GM21423 (cell line): ENCODE data around the gene RNU7-1.
"Not testable (repeated sequence)": the region's sequence is repeated elsewhere in the genome, so short reads cannot be mapped to it uniquely, and the experiment has no call there.

Experiments
- ATAC-seq: cut with Tn5 transposase; IDR thresholded peaks from one replicate; pipeline ENCODE4 v1.9.1; 2021; ENCODE audit warnings: mild to moderate bottlenecking, moderate library complexity; ENCODE audit not compliant: unreplicated experiment

The RNU7-1 gene

DNA sequence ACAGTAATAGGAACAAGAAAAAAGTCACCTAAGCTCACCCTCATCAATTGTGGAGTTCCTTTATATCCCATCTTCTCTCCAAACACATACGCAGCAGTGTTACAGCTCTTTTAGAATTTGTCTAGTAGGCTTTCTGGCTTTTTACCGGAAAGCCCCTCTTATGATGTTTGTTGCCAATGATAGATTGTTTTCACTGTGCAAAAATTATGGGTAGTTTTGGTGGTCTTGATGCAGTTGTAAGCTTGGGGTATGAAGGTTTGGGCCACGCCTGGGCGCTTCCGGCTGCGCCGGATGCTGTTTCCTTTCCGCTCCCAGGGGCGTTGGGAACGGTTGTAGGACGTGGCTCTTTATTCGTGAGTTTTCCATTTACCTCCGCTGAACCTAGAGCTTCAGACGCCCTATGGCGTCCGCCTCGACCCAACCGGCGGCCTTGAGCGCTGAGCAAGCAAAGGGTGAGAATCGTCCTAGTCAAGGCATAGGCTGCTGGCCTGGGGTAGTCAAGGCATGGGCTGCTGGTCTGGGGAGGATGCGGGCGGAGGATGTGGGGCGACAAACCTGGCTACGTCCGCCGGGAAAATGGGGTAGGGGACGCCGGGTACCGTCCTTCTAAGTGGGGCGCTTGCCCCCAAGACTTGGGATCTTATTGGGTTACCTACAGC is at the start of gene RNU7-1, which contains the start of gene C12orf57:
TSS of gene RNU7-1 (plus strand) at position 95 of the 659 bp plus-strand sequence.
TSS of gene C12orf57 (plus strand) at position 301 of the 659 bp plus-strand sequence. CDS start at position 401, 100 bp downstream.
- peak; percentile 28 for ATAC-seq

DNA sequence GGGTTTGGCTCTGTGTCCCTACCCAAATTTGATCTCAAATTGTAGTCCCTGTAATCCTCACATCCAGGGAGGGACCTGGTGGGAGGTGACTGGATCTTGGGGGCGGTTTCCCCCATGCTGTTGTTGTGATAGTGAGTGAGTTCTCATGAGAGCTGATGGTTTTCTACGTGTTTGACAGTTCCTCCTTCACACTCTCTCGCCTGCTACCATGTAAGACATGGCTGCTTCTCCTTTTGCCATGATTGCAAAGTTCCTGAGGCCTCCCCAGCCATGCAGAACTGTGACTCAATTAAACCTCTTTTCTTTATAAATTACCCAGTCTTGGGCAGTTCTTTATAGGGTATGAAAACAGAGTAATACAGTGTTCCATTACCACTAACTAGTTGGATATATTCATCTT is 49.3 kb upstream of the RNU7-1 start:
- no peak for ATAC-seq

DNA sequence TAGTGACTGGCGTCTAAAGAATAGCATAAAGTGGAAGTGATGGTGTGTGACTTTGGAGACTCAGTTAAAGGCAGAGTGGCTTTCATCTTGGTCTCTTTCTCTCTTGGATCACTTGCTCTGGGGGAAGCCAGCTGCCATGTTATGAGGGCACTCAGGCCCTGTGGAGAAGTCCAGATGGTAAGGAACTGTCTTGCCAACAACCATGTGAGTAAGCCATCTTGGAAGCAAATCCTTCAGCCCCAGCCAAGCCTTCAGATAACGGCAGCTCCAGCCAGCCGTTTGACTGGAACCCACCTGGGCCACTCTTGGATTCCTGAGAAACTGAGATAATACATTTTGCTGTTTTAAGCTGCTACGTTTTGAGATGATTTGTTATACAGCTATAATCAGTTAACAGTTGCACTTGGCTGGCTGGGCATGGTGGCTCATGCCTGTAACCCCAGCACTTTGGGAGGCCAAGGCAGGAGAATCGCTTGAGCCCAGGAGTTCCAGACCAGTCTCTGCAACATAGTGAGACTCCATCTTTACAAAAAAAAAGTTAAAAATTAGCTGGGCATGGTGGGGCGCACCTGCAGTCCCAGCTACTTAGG is 46.7 kb upstream of the RNU7-1 start:
- ATAC-seq, result no peak

DNA sequence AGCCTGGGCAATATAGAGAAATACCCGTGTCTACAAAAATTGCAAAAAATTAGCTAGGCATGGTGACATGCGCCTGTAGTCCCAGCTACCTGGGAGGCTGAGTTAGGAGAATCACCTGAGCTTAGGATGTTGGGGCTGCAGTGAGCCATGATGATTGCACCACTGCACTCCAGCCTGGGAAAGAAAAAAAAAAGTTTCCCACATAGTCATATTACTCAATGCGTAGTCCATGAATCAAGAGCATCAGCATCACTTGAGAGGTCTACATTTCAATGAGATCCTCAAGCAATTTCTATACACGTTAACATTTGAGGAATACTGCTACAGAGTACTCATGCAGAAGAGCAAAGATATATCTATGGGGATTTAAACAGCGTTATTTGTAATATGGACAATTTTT is 44.2 kb upstream of the RNU7-1 start:
- ATAC-seq, result no peak

DNA sequence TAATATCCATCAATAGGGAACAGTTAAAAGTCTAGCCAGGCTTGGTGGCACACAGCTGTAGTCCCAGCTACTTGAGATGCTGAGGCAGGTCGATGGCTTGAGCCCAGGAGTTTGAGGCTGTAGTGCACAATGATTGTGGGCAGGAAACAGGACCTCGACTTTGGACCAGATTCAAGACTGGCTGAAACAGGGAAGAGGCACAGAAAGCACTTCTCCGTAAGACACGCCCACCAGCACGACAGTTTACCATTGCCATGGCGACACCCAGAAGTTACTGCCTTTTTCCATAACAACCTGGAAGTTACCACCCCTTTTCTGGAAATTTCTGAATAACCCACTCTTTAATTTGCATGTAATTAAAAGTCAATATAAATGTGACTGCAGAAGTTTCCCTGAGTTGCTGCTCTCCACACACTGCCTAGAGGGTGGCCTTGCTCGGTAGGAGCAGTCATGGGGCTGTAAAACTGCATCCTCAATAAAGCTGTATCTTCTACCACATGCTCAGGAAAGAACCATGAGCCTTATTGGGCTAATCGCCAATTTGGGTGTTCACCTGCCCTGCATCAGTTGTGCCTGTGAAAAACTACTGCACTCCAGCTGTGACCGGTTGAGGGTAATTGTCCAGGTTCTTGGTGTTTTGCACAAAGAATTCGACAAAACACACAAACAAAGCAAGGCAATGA is 43.6 kb upstream of the RNU7-1 start:
- ATAC-seq, result no peak

DNA sequence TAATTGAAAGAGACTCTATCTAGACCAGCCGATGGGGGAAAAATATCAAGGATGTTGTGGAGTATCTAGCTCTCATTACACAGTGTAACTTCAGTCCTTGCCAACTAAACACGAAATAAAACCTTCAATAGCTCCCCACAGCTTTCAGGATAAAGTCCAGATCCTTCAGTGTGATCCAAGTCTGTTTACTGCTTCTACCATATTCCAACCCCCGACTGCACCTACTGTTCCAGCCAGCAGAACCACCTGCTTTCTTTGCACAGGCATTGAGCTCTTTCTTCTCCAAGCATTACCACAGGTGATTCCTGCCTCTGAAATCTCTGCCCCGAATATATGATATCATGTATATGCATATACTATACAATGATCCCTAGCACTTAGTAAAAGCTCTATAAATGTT is 41.2 kb upstream of the RNU7-1 start:
- no peak for ATAC-seq

DNA sequence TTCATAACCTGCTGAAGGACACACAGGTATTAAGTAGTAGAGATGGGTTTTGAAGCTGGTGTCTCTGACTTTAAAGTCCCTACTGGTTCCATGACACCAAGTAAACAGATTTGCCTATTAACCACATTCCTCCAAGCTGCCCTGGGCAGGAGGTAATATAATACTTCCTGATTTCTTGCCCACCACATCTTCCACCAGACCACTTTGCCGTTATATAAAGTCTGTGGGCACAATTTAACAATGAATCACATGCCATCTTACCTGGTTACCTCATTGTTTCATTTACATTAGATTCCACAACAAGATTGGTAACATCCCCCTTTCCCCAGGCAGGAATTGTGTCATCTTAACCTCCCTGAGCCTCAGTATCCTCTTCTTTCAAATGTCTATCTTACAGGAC is 39.9 kb upstream of the RNU7-1 start:
- ATAC-seq, result no peak

DNA sequence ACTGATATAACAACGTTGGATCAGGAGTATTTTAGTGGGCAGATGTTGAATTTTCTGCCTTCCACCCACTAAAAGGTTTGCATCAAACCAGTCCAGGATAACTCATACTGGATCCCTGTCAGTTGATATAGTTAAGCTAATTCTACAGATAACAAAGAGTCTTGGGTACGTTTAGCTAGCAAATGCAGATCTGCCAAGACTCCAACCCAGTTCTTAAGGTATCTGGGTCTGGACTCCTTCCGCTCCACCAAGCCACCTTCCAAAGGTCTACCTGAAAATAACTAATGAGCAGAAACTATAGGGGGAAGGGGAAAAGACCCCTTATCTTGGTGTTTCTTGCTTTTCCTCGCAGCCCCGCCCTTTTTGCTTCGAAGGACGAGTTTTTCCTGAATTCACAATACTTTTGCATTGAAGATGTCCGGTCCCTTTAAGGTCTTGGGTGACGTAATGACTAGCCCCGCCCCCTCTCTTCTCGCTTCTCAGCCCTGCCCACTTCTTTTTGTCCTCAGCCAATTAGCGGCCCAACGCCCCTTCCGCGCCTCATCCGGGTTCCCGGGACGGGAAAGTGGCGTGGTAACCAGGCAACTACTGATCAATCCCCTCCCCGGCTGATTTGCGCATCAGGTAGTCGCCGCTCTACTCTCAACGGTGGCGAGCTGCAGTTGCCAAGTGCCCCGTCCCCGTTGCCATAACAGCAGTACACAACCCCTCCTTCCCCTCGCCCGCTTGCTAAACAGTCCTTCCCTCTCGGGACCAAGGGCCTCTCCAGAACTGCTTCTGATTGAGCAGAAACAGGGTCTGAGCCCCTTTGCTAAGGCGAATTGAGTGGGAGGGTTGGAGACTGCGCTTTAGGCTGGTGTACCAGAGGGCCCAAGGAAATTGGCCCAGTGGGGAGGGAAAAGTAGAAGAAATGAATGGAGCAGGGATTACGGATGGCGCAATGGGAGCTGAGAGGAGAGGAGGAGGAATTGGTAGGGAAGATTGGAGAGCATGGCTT is 39.0 kb upstream of the RNU7-1 start, which contains the start of gene LRRC23:
TSS of gene LRRC23 (plus strand) at position 543 of the 997 bp plus-strand sequence. CDS start 812 bp downstream, outside the sequence.
- ATAC-seq, result peak; percentile 96

DNA sequence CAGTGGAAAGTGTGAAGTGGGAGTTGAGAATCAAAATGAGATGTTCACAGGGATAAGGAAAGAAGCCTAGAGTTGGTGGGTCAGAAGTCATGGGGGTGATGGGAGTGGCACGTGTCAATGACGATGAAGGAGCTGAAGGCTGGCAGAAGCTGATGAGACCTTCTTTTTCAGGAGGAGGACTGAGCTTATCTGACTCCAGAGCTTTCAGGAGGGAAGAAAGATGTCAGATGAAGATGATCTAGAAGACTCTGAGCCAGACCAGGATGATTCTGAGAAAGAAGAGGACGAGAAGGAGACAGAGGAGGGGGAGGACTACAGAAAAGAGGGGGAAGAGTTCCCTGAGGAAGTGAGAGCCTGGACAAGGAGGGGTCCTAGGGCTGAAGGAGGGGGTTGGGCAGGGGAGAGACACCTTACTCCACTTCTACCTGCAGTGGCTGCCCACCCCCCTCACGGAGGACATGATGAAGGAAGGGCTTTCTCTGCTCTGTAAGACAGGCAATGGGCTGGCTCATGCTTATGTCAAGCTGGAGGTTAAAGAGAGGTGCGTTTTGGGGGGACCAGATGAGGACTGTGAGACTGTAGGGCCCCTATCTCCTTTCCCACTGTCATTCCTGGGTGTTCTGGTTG is 38.1 kb upstream of the RNU7-1 start:
- no peak for ATAC-seq

DNA sequence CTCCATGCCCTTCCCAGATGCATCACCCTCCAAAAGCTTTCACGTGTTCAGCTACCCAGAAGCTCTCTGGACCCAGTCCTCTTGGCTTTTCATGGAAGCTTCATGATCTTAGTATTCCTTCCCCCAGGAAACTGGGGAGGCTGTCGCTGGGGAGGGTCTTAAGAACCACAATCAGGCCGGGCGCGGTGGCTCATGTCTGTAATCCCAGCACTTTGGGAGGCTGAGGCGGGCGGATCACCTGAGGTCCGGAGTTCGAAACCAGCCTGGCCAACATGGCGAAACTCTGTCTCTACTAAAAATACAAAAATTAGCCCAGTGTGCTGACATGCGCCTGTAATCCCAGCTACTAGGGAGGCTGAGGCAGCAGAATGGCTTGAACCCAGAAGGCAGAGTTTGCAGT is 35.5 kb upstream of the RNU7-1 start:
- not testable (repeated sequence) for ATAC-seq

DNA sequence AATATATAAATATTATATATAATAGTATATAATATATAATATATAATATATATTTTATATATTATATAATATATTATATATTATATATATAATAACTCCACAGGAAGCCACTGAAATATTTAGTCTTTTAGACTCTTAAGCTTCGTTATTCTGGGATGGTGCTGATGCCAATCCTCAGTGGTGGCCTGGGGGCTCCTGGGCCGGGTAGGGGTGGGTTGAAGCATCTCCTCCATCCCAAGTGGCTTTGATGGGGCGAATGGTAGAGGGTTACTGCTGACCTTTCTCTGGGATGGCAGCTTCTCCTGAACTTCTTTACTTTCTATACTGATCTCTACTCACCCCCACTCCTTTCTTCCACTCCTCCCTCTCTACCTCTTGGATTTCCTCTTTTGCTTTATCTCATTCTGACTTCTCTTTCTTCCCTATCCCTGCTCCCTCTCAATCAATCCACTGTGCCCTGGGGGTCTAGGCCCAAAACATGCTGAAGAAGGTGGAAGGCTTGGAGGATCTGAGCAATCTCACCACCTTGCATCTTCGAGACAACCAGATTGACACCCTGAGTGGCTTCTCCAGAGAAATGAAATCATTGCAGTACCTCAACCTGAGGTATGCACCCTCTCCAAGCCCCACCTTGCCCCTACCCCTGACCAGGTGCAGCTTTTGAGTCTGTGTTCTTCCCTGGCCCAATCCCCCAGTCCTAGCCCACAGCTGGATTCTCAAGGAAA is 34.0 kb upstream of the RNU7-1 start:
- no peak for ATAC-seq

DNA sequence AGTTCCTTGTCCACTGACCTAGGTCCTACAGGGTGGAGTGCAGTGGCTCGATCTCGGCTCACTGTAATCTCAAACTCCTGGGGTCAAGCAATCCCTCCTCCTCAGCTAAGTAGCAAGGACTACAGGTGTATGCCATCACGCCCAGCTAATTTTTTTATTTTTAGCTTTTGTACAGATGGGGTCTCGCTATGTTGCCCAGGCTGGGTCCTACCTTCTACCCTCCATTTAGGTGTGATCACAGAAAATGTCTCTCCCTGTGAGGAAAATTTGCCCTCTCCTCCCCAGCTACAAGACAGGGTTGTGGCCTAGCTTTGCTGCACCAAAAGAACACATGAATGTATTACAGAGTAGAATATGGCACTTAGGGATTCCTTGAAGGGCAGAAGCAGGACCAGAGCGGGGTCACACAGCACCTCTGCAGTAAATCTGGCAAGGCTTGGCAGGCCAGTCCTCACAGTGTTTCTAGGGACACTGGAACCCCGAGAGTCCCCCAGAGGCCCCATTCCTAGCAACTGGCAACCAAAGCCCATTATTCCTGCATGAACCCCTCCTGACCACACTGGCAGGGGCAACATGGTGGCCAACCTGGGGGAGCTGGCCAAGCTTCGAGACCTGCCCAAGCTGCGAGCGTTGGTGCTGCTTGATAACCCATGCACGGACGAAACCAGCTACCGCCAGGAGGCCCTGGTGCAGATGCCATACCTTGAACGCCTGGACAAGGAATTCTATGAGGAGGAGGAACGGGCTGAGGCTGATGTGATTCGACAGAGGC is 31.3 kb upstream of the RNU7-1 start:
- no peak for ATAC-seq

DNA sequence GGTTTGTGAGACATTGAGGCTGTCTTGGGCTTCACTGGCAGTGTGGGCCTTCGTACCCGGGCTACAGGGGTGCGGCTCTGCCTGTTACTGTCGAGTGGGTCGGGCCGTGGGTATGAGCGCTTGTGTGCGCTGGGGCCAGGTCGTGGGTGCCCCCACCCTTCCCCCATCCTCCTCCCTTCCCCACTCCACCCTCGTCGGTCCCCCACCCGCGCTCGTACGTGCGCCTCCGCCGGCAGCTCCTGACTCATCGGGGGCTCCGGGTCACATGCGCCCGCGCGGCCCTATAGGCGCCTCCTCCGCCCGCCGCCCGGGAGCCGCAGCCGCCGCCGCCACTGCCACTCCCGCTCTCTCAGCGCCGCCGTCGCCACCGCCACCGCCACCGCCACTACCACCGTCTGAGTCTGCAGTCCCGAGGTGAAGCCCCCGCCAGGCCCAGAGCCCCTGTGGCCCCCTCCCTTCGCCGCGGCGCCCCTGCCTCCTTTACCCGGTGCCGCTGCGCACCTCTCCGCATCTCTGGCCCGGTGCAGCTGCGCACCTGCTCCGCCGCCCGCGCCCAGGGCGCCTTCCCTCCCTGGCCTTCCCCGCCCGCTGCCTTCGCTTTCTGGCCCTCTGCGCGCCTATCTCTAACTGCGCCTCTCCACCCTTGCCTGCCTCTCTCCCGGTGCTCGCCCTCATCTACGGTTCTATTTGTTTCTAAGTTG is 29.2 kb upstream of the RNU7-1 start, which contains the start of gene ENO2:
TSS of gene ENO2 (plus strand) at position 335 of the 701 bp plus-strand sequence. CDS start 1,253 bp downstream, outside the sequence.
- peak; percentile 78 for ATAC-seq

DNA sequence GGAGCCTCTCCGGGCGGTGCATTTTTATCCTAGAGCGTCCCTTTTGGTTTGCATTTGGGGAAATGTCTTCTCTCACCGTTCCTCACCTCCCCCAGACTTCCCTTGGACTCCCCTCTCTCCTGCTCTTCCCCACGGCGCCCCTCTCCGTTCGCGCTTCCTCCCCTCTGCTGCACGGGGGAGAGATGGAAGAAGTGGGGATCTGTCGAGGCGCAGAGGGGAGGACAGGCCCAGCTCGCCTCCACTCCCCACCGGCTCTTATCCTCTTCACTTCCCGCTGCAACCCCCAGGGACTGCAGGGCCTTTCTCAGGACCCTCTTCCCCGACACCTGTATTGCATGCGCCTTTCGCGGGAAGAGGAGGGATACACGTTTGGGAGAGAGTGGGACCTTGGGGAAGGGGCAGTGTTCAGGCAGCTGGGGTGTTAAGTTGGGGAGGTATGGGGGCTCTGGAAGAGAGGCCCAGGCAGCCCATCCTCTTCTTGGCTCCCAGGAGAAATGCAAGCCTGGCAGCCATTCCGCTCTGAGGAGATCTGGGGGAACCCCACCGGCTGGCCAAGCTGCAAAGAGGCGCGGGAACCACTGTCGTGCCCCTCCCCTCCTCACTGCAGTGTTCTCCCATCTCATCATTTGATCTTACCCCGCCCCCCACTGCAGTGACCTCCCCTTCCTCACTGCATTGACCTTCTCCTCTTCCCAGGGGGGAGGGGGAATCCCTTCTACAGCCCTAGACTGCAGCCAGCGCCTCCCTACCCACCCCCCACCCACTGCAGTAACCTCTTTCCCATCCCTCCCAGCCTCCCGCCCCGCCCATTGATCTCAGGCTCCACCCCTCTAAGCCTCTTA is 28.4 kb upstream of the RNU7-1 start:
- no peak for ATAC-seq

DNA sequence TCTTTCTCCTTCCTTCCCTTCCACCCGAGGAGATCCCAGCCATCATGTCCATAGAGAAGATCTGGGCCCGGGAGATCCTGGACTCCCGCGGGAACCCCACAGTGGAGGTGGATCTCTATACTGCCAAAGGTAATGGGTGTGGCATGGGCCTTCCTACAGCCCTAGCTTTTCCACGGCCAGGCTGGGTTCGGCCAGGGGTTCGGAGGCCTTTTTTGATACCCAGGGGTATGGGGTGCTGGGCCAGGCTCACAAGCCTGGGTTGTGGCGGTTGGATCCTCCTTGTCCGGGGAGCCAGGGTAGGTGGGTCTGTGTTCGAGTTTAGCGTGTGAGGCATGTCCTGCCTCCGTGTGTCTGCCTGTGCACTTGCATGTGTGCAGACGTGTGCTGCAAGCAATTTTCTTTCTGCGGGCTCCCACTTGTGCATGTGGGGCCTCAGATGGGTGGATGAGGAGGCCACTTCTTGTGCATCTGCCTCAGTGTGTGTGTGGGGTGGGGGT is 27.8 kb upstream of the RNU7-1 start:
- ATAC-seq, result no peak

DNA sequence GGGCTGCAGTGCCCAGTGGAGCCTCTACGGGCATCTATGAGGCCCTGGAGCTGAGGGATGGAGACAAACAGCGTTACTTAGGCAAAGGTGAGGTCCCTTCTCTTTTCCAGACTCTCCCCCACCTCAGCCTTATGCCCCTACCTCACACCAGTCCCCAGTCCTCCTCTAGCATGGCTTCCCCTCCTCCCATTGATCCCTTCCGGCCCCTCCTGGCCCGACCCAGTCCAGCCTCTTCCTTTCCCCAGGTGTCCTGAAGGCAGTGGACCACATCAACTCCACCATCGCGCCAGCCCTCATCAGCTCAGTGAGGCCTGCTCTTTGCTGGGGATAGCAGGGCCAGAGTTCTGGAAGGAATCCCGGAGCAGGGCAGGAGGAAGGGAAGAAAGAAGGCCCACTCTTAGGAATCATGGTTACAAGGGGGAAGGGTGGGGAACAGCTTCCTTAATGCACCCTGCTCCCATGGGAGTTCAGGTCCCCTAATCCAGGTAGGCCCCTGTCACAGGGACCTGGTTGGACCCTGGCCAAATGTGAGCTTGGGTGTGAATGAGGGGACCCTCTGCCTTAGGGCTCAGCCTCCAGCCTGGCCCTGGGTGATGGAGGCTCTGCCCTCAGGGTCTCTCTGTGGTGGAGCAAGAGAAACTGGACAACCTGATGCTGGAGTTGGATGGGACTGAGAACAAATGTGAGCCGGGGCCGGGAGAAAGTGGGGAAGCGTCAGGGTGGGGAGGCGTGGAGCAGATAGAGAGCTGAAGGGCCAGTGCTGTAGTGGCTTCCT is 27.0 kb upstream of the RNU7-1 start:
- no peak for ATAC-seq
